Motor neuron (in vitro differentiated cells): ENCODE results near the gene SETD6. TPM values are rescaled to one million over a fixed set of nuclear protein-coding genes. Genes with fewer than 3 reads are reported as not detected.

Source experiments
- ATAC-seq, 8 experiments: fragments of 200-7000 bp; cut with Tn5 transposase; replicated peaks in 6 of 8; 2 replicates each; pipeline ENCODE4 v1.8.0; 2021; ENCODE audit warnings: mild to moderate bottlenecking in 8 of 8, moderate library complexity in 8 of 8
- H3K27ac ChIP-seq, 2 donors: fragments of 250-450 bp; sonication (Bioruptor Pico); 2 replicates each; pipeline ENCODE4 v1.9.0; 2021; ENCODE audit warnings: antibody characterized with exemption in 2 of 2, mild to moderate bottlenecking in 2 of 2, moderate library complexity in 1 of 2
- H3K4me1 ChIP-seq, 2 donors: fragments of 250-450 bp; sonication (Bioruptor Pico); replicated peaks in 1 of 2; 2 replicates each; pipeline ENCODE4 v1.6.1; 2021; ENCODE audit warnings: antibody characterized with exemption in 2 of 2, mild to moderate bottlenecking in 2 of 2, moderate library complexity in 1 of 2
- H3K4me3 ChIP-seq, 5 donors: fragments of 250-450 bp; sonication (Bioruptor Pico); 2 replicates each; pipeline ENCODE4 v1.9.0; 2021; ENCODE audit warnings: antibody characterized with exemption in 5 of 5, mild to moderate bottlenecking in 5 of 5, moderate library complexity in 4 of 5
- WGBS, 10 experiments: fragments of 450-650 bp; shearing (Covaris generic); methylation state at CpG; one replicate each; pipeline ENCODE4 v1.0.0; 2022; 5-methylcytosine and 5-hydroxymethylcytosine counted together
- in situ Hi-C, 9 experiments: fragments of 400-800 bp; cut with MboI; loops; one replicate each; pipeline ENCODE4 v1.15.0; 2021; ENCODE audit warnings: low sequenced_read_pairs in 9 of 9, low pct_unique_long_range_greater_than_20kb in 2 of 9; ENCODE audit not compliant: unreplicated experiment in 9 of 9
- total RNA-seq, 8 experiments: library from RNA; unstranded; fragments of 300-600 nt; gene quantifications; 2 replicates each; pipeline versions ENCODE4 v1.2.3 to v1.2.4, GENCODE V29; 2022

The SETD6 gene
- total RNA-seq, 8 experiments from 2014 or later, result 8.6 to 36.3 (median 16.4) TPM

DNA sequence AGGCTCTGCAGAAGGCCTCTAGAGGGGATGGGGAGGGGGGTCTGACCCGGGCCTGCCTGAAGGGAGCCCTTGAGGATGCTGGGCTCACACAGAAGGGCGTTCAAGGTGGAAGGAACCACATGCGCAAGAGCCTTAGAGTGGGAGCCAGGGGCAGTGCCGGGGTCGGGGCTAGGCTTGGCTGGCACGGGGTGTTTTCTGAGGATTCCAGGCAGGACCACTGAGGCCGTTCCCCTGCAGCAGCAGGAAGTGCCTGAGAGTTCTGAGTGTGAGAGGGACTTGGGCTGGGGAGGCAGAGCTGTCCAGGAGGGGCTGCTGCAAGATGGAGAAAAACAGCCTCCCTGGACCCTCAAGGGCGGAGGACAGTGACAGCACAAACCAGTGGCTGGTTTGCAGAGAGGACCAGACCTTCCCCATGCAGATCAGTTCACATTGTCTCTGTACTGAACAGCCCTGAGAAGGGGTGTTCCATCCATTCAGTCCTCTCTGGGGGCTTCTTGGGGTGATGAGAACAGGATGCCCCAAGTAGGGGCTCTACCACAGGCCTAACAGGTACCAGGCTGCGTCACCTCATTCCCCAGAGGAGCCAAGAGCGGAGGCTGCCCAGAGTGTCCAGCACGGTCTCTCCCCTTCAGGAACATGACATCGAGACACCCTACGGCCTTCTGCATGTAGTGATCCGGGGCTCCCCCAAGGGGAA is 12.0 kb upstream of the SETD6 start:
- 44 to 90% (median 72%) methylated on average over 2 to 7 of the region's 14 CpGs; no CpG with 5 or more reads in 5 of the 10 experiments for WGBS, 10 experiments
- no peak for ATAC-seq
- Histone ChIP-seq H3K4me3 (no peak overlapping the region), H3K27ac (no peak overlapping the region), H3K4me1 (peaks cover 16 to 17% of the 10 kb centered on the region in 2 donors)
- in situ Hi-C loops, result no loop called here

DNA sequence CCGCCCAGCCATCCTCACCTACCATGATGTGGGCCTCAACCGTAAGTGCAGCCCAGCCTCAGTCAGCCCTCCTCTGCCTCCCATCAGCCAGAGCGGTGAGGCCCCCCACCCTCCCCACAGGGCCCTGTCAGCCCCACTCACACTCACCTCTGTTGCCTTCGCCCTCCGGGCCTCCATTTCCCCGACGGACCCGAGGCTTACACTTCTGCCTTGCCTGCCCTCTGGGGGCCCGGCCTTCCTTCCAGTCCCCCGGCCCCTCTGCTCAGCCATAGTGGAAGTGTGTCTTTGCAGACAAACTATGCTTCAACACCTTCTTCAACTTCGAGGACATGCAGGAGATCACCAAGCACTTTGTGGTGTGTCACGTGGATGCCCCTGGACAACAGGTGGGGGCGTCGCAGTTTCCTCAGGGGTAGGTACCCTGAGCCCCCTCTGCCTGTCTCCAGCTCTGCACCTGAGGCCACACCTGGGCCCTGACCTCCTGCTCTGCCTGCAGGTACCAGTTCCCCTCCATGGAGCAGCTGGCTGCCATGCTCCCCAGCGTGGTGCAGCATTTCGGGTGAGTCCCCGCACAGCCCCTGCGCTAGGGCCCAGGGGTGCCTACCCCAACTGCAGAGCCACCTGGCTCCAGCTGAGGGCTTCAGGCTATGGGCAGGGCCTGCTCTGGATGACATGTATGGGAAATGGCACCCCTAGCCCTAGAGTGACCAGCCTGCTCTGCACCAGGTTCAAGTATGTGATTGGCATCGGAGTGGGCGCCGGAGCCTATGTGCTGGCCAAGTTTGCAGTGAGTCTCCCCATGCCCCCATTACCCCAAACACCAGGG is 11.2 kb upstream of the SETD6 start:
- Histone ChIP-seq H3K4me3 (no peak overlapping the region), H3K4me1 (peaks cover 14 to 15% of the 10 kb centered on the region in 2 donors), H3K27ac (no peak overlapping the region)
- 89 to 100% (median 98%) methylated on average over 1 to 8 of the region's 21 CpGs; no CpG with 5 or more reads in 6 of the 10 experiments for WGBS, 10 experiments
- ATAC-seq, result no peak
- in situ Hi-C loops, result no loop called here

DNA sequence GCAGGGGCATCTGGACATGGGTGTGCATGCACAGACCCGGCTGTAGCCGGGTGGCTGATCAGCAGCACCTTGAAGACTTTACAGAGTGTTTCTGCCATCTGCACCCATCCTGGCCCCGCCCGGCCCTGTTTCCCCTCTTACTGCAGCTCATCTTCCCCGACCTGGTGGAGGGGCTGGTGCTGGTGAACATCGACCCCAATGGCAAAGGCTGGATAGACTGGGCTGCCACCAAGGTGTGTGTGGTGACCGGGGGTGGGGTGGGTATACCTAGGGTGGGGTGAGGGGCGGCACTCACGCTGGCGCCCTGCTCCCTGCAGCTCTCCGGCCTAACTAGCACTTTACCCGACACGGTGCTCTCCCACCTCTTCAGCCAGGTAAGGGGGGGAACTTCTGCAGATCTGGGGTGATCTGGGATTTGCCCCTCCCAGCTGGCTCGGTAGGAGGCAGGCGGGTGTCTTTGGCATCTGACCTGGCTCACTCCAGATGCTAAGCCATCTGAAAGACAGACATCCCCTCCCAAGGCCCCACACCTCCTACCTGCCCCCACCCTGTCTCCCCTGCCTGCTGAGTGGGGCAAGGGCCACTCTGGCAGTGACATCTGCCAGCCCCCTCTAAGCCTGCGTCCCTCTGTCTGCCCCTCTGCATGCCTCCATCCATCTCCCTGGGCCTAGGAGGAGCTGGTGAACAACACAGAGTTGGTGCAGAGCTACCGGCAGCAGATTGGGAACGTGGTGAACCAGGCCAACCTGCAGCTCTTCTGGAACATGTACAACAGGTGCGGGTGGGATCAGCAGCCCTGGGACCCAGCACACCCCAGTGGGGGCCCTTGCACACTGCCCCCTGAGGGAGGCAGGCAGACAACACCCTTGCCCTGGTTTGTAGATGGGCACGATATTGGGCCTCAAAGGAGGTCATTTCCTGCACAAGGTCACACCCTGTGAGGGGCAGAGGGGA is 8.8 kb upstream of the SETD6 start:
- Histone ChIP-seq H3K4me1 (peaks cover 8 to 9% of the 10 kb centered on the region in 2 donors), H3K4me3 (no peak overlapping the region), H3K27ac (no peak overlapping the region)
- in situ Hi-C loops, result no loop called here
- ATAC-seq, result no peak
- 20 to 100% (median 86%) methylated on average over 1 to 3 of the region's 20 CpGs; no CpG with 5 or more reads in 5 of the 10 experiments for WGBS, 10 experiments

DNA sequence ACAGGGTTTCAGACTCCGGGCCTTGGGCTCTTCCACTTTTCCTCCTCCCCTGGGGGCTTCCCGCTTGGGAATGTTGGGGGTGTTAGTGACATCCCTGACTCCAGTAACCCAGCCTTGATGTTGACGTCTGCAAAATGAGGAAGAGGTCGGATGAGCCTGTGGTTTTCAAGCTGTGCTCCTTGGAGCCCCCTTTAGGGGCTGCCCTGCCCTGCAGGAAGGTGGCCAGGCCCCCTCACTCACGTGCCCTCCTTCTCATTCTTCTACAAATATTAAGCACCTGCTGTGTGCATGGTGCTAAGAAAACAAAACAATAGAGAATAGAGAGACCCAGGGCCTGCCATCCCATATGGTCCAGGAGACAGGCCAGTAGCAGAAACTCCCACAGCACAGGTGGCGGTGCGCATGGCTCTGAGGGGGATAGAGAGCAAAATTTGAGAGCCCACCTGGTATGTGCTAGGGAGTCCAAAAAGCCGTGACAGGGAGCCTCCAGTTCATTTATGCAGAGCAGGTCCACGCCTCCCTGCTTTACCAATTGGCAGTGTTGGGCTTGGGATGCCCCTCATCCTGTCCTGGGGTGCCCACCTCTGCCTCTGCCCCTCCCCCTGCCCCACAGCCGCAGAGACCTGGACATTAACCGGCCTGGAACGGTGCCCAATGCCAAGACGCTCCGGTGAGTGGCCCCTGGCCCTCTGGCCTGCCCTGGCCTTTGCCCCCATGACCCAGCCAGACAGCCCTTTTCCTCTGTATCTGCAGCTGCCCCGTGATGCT is 7.9 kb upstream of the SETD6 start:
- H3K27ac ChIP-seq, result no peak overlapping the region
- H3K4me1 ChIP-seq, result peaks cover 0 to 2% of the 10 kb centered on the region in 2 donors
- in situ Hi-C loops, result no loop called here
- WGBS, 10 experiments, result 40 to 89% (median 80%) methylated on average over 1 to 6 of the region's 15 CpGs; no CpG with 5 or more reads in 7 of the 10 experiments
- ATAC-seq, result no peak
- no peak overlapping the region for H3K4me3 ChIP-seq

DNA sequence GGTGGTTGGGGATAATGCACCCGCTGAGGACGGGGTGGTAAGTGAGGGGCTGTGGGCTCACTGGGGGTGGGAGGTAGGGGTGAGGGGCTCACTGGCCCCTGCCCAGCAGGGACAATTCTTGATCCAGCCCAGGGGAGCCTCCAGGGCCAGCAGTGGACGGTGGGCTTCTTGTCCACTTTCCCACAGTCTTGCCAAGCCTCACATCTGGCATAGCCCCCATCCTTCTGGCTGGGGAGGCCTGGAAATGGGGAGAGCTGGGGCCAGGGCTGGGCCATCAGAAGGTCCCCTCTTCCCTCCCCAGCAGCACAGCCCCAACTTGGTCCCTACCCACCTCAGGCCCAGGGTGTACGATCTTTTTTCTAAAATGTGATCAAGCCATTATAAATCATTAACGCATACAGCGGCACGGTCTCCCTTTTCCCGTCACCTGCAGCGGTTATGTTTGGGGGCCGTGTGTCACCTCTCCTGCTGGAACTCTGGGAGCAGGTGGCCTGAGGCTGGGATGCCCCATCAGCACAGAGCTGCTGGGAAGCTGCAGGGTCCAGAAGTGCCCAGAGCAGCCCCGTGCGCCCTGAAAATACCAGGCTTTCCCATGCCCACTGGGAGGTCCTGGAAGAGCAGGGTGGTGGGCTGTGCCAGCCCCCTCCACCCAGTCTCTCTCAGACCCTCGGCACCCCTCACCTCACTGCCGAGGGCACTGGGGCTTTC is 7.2 kb upstream of the SETD6 start:
- in situ Hi-C loops, result no loop called here
- Histone ChIP-seq H3K4me3 (no peak overlapping the region), H3K27ac (no peak overlapping the region), H3K4me1 (no peaks in the 10 kb centered on the region)
- no peak for ATAC-seq
- no CpG with 5 or more reads among the region's 14 CpGs for WGBS, 10 experiments

DNA sequence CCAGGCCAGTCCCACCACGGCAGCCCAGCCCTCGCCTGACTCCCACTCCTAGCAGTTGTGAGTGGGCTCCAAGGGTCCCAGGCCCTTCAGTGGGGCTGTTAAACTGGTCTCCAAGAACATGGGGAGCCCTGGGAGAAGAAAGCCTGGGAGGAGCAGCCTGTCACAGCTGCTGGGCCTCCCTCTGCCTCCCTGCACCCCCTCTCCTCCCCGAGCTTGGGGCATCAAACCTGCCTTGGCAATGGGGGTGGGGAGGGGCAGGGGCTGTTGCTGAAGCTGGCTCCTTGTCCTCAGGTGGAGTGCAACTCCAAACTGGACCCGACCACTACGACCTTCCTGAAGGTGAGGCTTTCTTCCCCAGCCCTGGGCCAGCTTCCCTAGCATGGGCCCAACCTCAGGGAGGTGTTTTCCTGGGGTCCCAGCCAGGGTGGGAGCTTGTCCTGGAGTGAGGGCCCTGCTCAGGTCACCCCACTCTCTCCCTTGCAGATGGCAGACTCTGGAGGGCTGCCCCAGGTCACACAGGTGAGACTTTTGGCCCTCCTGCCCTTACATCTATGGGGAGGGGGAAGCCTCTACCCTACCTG is 6.6 kb upstream of the SETD6 start:
- Histone ChIP-seq H3K4me3 (no peak overlapping the region), H3K4me1 (no peaks in the 10 kb centered on the region), H3K27ac (no peak overlapping the region)
- ATAC-seq, result no peak
- in situ Hi-C loops, result no loop called here
- 60% methylated on average over 2 of the region's 5 CpGs; no CpG with 5 or more reads in 9 of the 10 experiments for WGBS, 10 experiments

DNA sequence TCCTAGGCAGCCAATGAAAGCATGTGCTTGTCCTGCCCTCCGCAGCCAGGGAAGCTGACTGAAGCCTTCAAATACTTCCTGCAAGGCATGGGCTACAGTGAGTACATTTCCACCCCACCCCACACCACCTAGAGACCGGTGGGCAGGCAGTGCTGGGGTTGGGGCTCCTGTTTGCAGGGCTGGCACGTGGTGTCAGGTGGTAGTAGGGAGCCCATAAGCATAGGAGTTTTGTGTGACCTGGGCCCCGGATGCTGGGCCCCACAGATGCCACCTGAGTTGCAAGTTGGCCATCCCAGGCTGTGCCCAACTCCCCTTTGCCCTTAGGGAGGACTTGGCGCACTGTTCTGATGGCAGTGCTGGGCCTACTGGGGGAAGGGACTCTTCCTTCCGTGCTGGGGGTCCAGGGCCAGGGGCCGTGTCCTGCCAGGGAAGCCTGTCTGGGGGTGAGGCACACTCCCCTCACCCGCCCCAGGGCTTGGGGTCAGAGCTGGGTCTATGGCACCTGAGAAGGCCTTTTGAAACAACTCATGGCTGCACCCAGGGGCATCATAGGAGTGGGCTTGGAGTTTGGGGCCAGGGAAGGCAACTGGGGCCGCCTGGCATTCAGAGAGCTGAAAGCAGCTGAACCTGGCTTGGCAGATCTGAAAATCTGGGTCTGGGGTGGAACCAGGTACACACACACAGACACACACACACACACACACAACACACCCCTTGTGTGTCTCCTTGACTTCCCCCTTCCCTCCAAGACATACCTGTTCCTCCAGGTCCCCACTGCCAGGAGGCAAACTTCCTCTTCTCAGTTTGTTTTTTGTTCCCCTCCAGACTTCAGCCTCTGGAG is 5.8 kb upstream of the SETD6 start:
- no peak overlapping the region for H3K4me3 ChIP-seq
- H3K4me1 ChIP-seq, result peaks cover 2 to 4% of the 10 kb centered on the region in 2 donors
- WGBS, 10 experiments, result 60 to 100% (median 100%) methylated on average over 1 to 2 of the region's 9 CpGs; no CpG with 5 or more reads in 5 of the 10 experiments
- no peak overlapping the region for H3K27ac ChIP-seq
- in situ Hi-C loops, result no loop called here
- ATAC-seq, result no peak

DNA sequence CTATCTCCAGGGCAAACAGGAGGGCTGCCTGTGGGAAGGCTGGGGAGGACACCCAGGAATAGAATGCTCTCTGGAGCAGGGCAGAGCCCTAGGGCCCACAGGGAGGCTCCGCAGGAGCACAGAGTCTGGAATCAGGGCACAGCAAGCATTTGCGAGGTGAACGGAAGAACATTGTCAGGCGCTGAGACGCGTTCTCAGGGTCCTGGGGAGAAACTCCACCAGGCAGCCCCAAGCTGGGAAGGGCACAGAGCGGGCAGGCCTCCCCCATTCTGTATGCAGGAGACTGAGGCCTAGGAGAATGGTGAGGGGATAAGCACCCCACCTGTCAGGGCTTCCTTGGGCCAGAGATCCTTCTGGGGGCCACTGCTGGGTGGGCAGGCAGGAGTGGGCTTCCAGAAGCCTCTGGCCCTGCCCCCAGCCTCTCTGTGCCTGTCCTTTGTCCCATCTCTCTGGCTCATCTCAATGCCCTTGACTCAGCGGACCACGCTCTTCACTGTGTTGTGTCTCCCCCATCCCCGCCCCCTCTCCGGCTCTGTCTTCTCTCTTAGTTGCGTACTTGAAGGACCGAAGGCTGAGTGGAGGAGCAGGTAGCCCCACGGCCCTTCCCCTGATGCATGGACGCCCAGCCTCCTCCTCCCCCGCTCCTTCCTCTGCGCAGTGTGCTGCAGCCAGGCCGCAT is 5.1 kb upstream of the SETD6 start:
- H3K4me3 ChIP-seq, result no peak overlapping the region
- peak overlapping the region in 1 of 2 donors; percentile 18 for H3K27ac ChIP-seq
- in situ Hi-C loops, result no loop called here
- H3K4me1 ChIP-seq, result peaks cover 3 to 8% of the 10 kb centered on the region in 2 donors
- 40 to 100% (median 84%) methylated on average over 1 to 11 of the region's 18 CpGs; no CpG with 5 or more reads in 4 of the 10 experiments for WGBS, 10 experiments
- no peak for ATAC-seq

DNA sequence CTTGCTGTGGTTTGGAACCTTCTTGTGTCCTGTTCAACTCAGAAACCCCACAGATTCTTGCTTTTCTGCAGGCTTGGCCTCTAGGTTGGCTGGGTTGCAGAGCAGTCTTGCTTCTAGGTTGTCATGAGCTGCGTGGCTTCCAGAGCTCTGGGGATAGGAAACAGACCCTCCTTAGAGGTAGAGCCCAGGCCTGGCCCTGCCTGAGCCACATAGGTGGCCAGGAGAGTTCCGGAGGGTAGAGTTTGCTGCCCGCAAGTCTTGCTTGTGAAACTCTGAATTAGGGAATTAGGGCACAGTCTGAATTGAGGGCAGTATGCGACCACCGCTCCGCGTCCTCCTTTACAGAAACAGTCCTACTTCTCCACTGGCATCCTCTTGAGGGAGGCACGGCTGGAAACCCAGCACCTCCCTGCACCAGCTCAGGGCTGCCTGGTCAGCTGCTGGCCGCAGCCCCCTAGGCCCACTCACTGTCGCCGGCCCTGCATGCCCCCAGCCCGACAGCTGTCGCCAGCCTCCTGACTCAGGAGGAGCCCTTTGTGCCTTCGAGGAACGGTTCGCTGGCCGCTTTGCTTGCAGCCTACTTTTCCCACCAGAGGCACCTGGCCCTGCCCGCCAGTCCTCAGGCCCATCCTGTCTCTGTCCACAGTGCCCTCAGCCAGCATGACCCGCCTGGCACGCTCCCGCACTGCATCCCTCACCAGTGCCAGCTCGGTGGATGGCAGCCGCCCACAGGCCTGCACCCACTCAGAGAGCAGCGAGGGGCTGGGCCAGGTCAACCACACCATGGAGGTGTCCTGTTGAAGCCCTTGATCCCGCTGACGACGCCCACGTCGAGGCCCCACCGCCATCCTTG is 4.3 kb upstream of the SETD6 start:
- Histone ChIP-seq H3K27ac (peak overlapping the region in 1 of 2 donors; percentile 18), H3K4me1 (peaks cover 3 to 8% of the 10 kb centered on the region in 2 donors), H3K4me3 (no peak overlapping the region)
- WGBS, 10 experiments, result 85 to 100% (median 92%) methylated on average over 2 to 19 of the region's 30 CpGs; no CpG with 5 or more reads in 3 of the 10 experiments
- no peak for ATAC-seq
- in situ Hi-C loops, result no loop called here
